GM19023 (cell line): ENCODE results near the gene ASPRV1.
A peak's percentile ranks its signal among the peaks of the same experiment; 100 is the strongest.

ENCODE experiments used
- ATAC-seq: cut with Tn5 transposase; IDR thresholded peaks from one replicate; pipeline ENCODE4 v1.9.1; 2021; ENCODE audit warnings: mild to moderate bottlenecking, moderate library complexity; ENCODE audit not compliant: unreplicated experiment

ASPRV1 gene

GRCh38 chr2:69914164-69914949 lies 47.1 kb downstream of the ASPRV1 start:
- ATAC-seq, result peak; percentile 89

GRCh38 chr2:69911985-69912563 lies 49.4 kb downstream of the ASPRV1 start:
- ATAC-seq, result no peak
